ENCODE results near the gene CD55. TPM values are rescaled to one million over a fixed set of nuclear protein-coding genes. Genes with fewer than 3 reads are reported as not detected.
A peak's percentile ranks its signal among the peaks of the same experiment; 100 is the strongest.

CD55 gene
- total and polyA plus RNA-seq, 2 donors (not counting 1 experiment from before 2014, with no cell fraction given), result 46.1 to 77.7 TPM

- H3K4me3 ChIP-seq (replicated peaks in 1 of 4; ENCODE audit: control extremely low read depth in 1 of 4, insufficient read depth in 1 of 4, low read depth in 3 of 4, low read length in 4 of 4), result no peak overlapping the region
- no peaks in the 10 kb centered on the region for H3K36me3 ChIP-seq (ENCODE audit: control insufficient read depth, insufficient read depth, low read length)
Observed at GRCh38 chr1:207282058-207282457, 39.4 kb upstream of the CD55 start.

GRCh38 chr1:207282496-207283380 is 38.7 kb upstream of the CD55 start:
- no peak overlapping the region for H3K9ac ChIP-seq (ENCODE audit: insufficient read depth, low read length)

More at GRCh38 chr1:207282058-207282457, 39.4 kb upstream of the CD55 start:
- no peak overlapping the region for H2AFZ ChIP-seq (ENCODE audit: low read length)
- no peaks in the 10 kb centered on the region for H3K79me2 ChIP-seq (ENCODE audit: control insufficient read depth, insufficient read depth, low read length)
- no peaks in the 10 kb centered on the region for H3K4me1 ChIP-seq (ENCODE audit: control insufficient read depth, extremely low read depth, insufficient read depth, low read length)
- no peak overlapping the region for H3K4me2 ChIP-seq (ENCODE audit: extremely low read depth, insufficient read depth, low read length)
- H3K9ac ChIP-seq (ENCODE audit: insufficient read depth, low read length), result no peak overlapping the region
- H3K9me3 ChIP-seq (ENCODE audit: control insufficient read depth, insufficient read depth, low read depth, low read length), result no peaks in the 10 kb centered on the region
- TF ChIP-seq CTCF (conservative IDR thresholded peaks at IDR 0.05 in 1 of 2, IDR thresholded peaks at IDR 0.05 in 1 of 2; ENCODE audit: low read depth in 1 of 2, low read length in 2 of 2), result no peak
- peak in 1 of 2 donors; percentile 59 for DNase-seq (ENCODE audit: low read depth in 2 of 2)
- H3K27me3 ChIP-seq (ENCODE audit: control insufficient read depth, insufficient read depth, low read length), result peaks cover 4% of the 10 kb centered on the region
- no peaks in the 10 kb centered on the region for H4K20me1 ChIP-seq (ENCODE audit: control insufficient read depth, extremely low read depth, insufficient read depth, low read length)
- no peak overlapping the region for H3K27ac ChIP-seq (ENCODE audit: insufficient read depth, low read length)

GRCh38 chr1:207283421-207283820 is 38.1 kb upstream of the CD55 start:
- Histone ChIP-seq H4K20me1 (ENCODE audit: control insufficient read depth, extremely low read depth, insufficient read depth, low read length) (no peaks in the 10 kb centered on the region), H3K9me3 (ENCODE audit: control insufficient read depth, insufficient read depth, low read depth, low read length) (no peaks in the 10 kb centered on the region), H2AFZ (ENCODE audit: low read length) (no peak overlapping the region), H3K27me3 (ENCODE audit: control insufficient read depth, insufficient read depth, low read length) (peaks cover 4% of the 10 kb centered on the region), H3K9ac (ENCODE audit: insufficient read depth, low read length) (no peak overlapping the region), H3K4me2 (ENCODE audit: extremely low read depth, insufficient read depth, low read length) (no peak overlapping the region), H3K4me3 (replicated peaks in 1 of 4; ENCODE audit: control extremely low read depth in 1 of 4, insufficient read depth in 1 of 4, low read depth in 3 of 4, low read length in 4 of 4) (no peak overlapping the region), H3K4me1 (ENCODE audit: control insufficient read depth, extremely low read depth, insufficient read depth, low read length) (no peaks in the 10 kb centered on the region), H3K79me2 (ENCODE audit: control insufficient read depth, insufficient read depth, low read length) (no peaks in the 10 kb centered on the region), H3K27ac (ENCODE audit: insufficient read depth, low read length) (no peak overlapping the region), H3K36me3 (ENCODE audit: control insufficient read depth, insufficient read depth, low read length) (no peaks in the 10 kb centered on the region)
- no peak for DNase-seq (ENCODE audit: low read depth in 2 of 2)
- TF ChIP-seq CTCF (conservative IDR thresholded peaks at IDR 0.05 in 1 of 2, IDR thresholded peaks at IDR 0.05 in 1 of 2; ENCODE audit: low read depth in 1 of 2, low read length in 2 of 2), result no peak
- TF ChIP-seq EZH2 (IDR thresholded peaks at IDR 0.05; ENCODE audit: low read length, missing control alignments), result no peak

More at GRCh38 chr1:207282496-207283380, 38.7 kb upstream of the CD55 start:
- Histone ChIP-seq H2AFZ (ENCODE audit: low read length) (no peak overlapping the region), H3K9me3 (ENCODE audit: control insufficient read depth, insufficient read depth, low read depth, low read length) (no peaks in the 10 kb centered on the region), H4K20me1 (ENCODE audit: control insufficient read depth, extremely low read depth, insufficient read depth, low read length) (no peaks in the 10 kb centered on the region), H3K27ac (ENCODE audit: insufficient read depth, low read length) (no peak overlapping the region), H3K36me3 (ENCODE audit: control insufficient read depth, insufficient read depth, low read length) (no peaks in the 10 kb centered on the region), H3K4me3 (replicated peaks in 1 of 4; ENCODE audit: control extremely low read depth in 1 of 4, insufficient read depth in 1 of 4, low read depth in 3 of 4, low read length in 4 of 4) (no peak overlapping the region), H3K79me2 (ENCODE audit: control insufficient read depth, insufficient read depth, low read length) (no peaks in the 10 kb centered on the region), H3K4me2 (ENCODE audit: extremely low read depth, insufficient read depth, low read length) (no peak overlapping the region), H3K4me1 (ENCODE audit: control insufficient read depth, extremely low read depth, insufficient read depth, low read length) (no peaks in the 10 kb centered on the region), H3K27me3 (ENCODE audit: control insufficient read depth, insufficient read depth, low read length) (peaks cover 4% of the 10 kb centered on the region)
- TF ChIP-seq CTCF (conservative IDR thresholded peaks at IDR 0.05 in 1 of 2, IDR thresholded peaks at IDR 0.05 in 1 of 2; ENCODE audit: low read depth in 1 of 2, low read length in 2 of 2), result no peak
- no peak for TF ChIP-seq EZH2 (IDR thresholded peaks at IDR 0.05; ENCODE audit: low read length, missing control alignments)
- DNase-seq (ENCODE audit: low read depth in 2 of 2), result peak in 1 of 2 donors; percentile 67

Measured in fibroblast of lung (primary cell).